Stimulated activated CD8-positive, alpha-beta memory T cell treated with anti-CD3 and anti-CD28 coated beads, Interleukin-12 subunit alpha, Interleukin-12 subunit beta, amount 100 ng/mL, for 4 hours (primary cell): Measurements from ENCODE around the gene FBXW8.

ENCODE experiments used
- DNase-seq: peaks from one replicate; pipeline ENCODE4 v3.0.0-alpha.2; 2020; ENCODE audit warnings: low read depth

The FBXW8 gene

DNA sequence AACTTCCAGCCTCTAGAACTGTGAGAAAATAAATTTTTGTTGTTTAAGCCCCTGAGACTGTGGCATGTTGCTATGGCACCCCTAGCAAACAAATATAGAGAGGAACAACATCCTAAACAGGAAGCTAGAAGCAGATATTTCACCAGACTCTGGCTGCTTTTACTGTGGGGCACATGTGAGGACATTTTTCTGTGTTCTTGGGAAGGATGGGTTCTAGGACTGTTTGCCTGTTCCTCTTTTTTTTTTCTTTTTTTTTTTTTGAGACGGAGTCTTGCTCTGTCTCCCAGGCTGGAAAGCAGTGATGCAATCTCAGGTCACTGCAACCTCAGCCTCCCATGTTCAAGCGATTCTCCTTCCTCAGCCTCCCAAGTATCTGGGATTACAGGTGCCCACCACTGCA lies 25.3 kb upstream of the FBXW8 start:
- no peak for DNase-seq

DNA sequence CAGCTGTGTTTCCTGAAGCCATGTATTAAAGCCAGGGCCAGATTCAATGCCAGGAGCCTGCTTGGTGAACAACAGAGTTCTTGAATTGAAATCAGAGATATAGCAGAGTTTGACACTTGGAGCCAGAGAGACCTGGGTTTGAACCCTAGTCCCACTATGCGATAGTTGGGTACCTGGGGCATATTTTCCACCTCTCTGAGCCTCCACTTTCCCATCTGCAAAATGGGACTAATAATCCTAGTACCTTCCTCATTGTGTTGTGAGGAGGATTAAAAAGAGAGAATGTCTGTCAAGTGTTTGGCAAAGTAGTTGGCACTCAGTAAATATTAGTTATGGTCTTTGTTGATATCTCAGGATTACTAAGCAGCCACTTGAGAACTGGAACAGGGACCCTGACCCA lies 23.5 kb upstream of the FBXW8 start:
- DNase-seq: no peak

DNA sequence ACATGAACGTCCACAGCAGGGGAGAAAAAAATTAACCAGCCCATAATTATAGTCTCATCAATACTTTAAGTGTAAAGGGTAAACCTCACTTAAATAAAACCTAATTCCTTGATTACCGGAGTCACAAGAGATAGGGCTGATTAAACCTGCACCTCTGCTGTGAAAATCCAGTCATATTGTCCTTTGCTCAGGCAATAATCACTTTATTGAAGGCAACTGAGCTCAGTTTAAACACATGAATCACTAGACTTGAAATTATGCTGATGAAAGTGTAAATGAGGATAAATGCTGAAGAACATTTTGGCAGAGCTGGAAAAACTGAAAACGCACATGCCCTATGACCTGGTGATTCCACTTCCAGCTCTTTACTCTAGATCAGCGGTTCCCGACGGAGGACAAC lies 22.9 kb upstream of the FBXW8 start:
- no peak for DNase-seq

DNA sequence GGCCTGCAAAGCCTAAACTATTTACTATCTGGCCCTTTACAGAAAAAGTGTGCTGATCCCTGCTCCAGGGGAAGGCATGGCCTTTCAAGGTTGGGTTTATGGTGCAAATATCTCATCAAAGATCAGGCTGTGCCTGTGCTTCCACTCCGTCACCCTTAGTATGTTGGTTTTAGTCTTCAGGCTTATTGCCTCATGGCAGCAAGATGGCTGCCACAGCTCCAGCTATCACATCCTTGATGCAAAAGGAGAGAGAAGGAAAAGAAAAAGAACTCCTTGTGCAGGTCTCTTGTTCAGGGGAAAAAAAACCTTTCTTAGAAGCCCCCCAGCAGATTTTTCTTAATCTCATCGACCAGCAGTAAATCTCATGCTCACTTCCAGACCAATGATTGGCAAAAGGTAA lies 20.4 kb upstream of the FBXW8 start:
- DNase-seq: no peak

DNA sequence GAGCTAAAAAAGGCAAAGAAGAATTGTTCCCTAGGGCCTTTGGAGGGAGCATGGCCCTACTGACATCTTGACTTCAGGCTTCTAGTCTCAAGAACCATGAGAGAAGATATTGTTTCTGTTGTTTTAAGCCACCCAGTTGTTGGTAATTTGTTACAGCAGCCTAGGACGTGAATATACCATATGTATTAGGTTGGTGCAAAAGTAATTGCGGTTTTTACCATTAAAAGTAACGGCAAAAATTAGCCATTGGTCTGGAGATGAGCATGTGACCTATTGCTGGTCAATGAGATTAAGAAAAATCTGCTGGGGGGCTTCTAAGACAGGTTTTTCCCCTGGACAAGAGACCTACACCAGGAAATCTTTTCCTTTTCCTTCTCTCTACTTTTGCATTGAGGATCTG lies 19.7 kb upstream of the FBXW8 start:
- DNase-seq: no peak

DNA sequence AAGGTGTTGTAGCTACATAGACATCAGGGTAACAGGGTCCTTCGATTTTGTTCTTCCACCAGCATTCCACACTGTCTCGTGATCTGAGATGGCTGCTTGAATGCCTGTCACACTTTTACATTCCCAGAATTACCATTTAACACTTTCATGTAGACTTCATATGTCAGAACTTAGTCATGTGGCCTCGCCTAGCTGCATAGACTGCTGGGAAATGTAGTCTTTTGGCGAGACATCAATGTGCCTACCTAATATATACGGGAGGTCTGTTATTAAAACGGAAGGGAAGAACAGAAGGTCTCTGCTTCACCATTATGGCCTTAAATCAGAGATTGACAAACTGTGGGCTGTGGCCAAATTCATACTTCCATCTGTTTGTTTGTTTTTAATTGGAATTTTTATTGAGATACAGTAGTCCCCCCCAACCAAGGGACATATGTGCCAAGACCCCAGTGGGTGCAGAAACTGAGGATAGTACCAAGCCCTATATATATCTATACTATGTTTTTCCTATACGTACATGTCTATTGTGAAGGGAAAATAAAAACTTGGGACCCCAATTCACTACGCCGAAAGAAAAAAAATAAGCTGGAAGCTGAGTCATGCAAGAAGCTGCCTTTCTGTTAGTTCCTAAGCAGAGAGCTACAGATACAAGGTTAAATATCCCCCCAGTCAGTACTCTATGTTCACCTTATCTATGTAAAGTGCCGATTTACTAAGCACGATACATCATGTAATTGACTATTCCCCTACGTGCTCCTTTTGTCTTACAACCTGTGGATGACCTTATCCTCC lies 18.2 kb upstream of the FBXW8 start:
- no peak for DNase-seq

DNA sequence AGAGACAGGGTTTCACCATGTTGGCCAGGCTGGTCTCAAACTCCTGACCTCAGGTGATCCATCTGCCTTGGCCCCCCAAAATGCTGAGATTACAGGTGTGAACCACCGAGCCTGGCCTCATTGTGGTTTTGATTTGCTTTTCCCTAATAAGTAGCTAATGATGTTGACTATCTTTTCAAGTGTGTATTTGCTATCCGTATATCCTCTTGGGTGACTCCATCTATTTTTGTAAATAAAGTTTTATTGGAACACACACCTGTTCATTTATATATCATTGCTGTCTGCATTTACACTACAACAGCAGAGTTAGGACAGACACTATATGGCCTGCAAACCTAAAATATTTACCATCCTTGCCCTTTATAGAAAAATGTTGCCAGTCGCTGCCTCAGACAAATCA lies 15.8 kb upstream of the FBXW8 start:
- DNase-seq: no peak

DNA sequence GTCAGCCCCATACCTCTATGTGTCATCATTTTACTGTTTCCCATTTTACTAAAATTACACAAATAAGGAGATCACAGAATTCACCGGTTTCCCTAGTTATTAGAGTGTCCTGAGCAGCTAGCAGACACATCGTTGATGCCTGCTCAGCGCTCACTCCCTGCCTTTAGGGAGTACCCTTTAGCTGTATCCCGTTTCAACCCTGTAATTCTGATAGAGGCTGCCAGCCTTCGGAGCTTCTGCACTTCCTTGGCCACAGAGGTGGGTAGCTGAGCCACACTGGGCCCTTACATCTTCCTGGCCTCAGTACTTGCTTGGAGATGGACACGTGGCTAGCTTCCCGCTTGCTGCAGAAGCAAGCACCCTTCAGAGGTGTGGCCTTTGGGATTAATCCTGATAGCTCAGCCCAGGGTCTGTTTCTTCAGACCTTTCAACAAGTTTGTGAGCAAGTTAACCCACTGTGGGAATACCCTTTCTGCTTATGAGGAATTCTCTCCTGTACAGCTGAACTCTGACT lies 14.3 kb upstream of the FBXW8 start:
- no peak for DNase-seq

DNA sequence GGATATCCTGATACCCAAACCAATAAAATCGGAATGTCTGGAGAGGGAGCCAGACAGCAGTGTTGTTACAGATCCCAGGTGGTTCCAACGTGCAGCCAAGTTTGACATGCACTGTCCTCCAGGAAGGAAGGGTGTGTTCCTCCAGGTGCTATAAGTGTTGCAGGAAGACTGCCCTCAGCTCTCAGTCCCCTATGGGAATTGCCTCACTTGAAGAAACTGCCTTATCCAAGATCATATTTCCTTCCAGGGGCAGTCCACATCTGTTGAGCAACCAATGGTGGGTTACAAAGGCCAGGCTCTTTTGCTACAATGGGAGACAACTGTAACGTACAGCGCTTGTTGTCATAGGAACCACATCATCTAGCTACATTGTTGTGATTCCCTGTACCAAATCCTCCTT lies 13.3 kb upstream of the FBXW8 start:
- DNase-seq: no peak

DNA sequence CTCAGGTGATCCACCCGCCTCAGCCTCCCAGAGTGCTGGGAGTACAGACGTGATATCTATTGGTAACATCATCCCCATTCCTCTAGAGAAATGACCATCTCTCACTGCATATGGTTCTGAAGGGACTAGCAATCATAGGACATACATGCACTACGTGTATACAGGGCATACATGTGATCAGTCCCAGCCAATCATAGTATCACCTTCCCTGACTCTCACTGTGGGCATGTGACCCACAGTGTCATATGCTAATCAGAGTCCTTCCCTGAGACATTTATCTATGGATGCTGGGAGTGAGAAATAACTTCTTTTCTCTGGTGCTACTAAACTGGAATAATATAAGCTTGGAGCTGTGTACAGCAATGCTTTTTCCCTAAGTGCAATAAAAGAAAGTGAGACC lies 12.1 kb upstream of the FBXW8 start:
- no peak for DNase-seq

DNA sequence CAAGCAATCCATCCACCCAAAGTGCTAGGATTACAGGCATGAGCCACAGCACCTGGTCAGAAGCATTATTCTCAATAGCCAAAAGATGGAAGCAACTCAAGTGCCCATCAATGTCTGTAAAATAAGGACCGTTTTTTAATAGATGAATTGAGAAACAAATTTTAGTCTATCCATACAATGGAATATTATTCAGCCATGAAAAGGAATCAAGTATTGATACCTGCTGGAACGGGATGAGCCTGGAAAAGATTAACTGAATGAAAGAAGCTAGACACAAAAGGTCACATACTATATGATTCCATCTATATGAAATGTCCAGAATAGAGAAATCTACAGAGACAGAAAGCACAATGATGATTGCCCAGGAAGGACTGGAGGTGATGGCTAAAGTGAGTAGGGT lies 9.1 kb upstream of the FBXW8 start:
- DNase-seq: no peak

DNA sequence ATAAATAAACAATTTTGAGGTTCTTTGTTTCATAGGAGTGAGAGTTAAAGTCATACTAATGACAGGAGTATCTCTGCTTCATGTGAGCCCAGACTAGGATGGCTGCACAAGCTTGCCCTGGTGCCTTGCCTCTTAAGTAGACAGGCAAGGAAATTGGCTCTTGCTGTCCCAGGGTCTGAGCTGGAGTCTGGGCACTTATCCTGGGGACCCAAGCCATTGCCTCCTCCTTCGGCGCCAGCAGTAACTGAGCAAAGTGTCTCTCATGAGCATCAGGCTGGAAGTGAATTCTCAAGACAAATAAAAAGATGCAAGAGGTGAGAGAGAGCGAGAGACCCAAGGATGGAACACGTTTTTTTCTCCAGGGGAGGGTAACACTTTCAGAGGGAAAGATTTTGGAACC lies 6.9 kb upstream of the FBXW8 start:
- no peak for DNase-seq

DNA sequence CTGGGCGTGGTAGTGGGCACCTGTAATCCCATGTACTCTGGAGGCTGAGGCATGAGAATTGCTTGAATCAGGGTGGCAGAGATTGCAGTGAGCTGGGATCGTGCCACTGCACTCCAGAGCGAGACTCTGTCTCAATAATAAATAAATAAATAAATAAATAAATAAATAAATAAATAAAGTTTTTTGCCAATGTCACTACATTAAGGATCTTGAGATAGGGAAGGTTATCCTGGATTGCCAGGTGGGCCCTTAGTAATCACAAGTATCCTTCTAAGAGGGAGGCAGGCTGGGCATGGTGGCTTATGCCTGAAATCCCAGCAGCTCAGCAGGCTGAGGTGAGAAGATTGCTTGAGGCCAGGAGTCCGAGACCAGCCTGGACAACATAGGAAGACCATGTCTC lies 4.5 kb upstream of the FBXW8 start:
- DNase-seq: no peak

DNA sequence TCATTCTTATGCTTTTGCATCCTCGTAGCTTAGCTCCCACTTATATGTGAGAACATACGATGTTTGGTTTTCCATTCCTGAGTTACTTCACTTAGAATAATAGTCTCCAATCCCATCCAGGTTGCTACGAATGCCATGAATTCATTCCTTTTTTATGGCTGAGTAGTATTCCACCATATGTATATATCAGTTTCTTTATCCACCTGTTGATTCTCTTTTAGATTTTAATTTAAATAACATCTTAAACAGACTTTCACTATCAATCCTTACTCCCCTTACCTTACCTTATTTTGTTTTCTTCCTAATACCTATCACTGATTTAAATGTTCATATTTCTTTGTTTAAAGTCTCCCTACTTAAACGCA lies 488 bp upstream of the FBXW8 start:
- DNase-seq: no peak

DNA sequence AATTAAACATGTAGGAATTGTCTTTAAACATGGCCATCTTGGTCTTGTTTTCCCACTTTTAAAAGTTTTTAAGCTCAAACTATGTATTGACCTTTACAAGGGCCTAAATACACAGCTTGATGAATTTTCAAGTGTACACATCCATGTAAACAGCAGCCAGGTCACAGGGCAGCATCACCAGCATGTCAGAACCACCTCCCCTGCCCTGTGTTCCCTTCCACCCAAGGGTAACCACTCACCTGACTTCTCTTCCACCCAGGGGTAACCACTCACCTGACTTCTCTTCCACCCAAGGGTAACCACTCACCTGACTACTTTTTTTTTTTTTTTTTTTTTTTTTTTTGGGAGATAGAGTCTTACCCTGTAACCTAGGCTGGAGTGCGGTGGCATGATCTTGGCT lies 4.6 kb downstream of the FBXW8 start:
- DNase-seq: no peak

DNA sequence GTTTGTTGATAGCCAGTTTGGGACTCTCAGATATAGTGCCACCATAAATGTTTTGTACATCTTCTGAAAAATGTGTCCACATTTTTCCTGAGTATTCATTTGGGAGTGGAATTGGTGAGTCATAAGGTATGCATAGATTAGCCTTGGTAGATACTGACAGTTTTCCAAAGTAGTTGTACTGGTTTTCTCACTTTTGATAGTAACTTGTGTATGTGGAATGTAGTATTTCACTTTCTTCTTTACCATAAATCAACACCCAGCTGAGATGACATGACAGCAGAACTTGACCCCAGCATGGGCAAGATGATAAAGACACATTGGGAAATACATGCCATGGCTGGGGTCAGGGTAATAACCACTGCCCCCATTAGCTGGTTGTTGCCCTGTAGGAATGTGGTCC lies 5.4 kb downstream of the FBXW8 start:
- no peak for DNase-seq

DNA sequence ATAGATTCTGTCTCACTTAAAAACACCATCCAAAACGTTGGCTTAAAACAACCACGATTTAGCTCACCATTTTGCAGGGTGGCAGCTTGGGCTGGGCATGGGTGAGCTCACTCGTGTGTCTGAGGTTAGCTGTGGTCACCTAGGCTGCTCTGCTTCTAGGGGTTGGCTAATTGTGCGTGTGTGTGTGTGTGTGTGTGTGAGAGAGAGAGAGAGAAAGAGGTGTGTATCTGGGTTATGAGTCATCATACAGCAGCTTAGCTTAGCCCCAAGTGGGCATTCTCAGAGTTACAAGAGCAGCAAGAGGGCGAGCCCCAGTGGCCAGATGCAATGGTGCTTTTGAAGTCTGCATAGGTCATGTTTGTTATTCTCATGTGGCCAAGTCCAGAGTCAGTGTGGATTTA lies 6.0 kb downstream of the FBXW8 start:
- DNase-seq: peak; percentile 37

DNA sequence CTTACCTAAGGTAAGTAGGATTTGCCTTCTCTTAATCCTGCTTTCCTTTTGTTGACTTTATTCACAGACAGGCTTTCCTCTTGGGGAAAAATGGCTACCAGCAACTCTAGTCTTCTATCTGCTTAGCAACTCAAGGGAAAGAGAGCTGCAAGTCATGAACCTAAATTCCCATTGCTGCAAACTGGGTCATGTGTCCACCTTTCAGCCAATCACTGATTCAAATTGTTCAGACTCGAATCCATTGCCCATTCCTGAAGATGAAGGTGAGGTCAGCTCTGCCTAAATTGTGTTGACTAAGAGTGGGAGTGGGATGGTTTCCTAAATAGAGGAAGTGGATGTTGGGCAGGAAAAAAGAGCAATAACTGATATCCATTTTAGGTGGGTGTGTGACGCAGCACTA lies 7.7 kb downstream of the FBXW8 start:
- no peak for DNase-seq

DNA sequence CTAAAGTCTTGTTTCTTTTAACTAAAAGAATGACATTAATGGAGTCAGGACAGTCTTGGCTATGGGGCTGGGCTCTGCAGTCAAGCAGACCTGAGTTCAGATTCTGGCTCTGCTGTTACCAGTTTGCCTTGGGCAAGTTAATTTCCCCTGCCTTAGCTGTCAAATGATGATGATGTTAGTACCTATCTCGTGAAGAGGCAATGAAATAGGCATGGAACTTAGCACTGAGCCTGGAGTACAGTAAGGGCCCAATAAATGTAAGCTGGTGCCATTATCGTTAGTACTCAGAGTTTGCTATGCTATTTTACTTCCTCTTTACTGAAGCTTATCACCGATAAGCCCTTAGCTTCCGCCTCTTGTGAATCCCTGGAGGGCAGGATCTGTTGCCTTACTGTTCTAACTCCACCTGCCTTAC lies 8.5 kb downstream of the FBXW8 start:
- no peak for DNase-seq

DNA sequence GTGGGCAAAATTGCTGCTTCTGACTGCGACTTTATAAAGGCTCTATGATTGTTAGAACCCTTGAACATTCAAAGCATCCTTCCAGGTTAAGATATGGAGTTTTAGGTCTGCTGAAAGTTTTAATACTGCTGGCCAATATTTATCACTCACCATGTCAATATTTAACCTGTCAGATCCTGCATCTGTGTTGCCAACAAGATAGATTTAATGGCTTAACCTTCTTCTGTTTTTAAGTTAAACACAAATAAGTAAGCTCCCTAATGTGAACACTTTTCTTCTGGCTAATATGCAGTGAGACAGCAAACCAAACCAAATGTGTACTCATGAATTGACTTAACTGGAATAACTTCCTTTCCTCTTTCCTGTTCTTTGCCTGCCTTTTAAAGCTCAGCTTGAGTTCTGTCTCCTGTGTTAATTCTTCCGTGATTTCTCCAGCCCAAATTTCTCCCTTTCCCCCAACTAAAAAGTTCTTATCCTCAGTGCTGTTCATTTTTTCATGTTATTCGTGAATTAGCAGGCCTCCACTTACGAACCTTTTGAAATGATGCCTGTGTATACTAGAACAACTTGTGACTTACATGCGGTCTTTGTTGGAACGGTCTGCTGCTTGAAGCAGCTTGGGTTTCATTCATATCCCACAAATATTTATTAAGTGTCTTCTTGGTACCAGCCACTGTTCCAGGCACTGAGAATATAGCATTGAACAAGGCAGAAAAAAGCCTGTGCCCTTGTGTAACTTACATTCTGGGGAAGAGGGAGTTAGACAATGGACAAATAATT lies 9.1 kb downstream of the FBXW8 start:
- no peak for DNase-seq

DNA sequence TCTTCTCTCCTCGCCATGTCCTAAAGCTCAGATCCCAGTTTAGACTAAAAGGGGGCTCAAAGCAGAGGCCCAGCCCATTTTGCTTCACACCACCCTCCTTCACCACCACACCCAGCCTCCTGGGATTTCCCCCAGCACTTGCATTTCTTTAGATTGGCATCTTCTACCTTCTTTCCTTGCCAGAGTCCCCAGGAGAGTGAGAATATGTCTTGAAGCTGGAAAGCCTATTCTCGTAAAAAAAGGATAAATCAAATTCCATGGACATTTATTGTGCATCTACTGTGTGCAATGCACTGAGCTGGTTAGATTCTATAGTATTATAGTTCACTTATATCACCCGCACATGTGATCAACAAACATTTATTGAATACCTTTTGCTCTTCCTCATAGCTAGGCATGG lies 10.2 kb downstream of the FBXW8 start:
- no peak for DNase-seq

DNA sequence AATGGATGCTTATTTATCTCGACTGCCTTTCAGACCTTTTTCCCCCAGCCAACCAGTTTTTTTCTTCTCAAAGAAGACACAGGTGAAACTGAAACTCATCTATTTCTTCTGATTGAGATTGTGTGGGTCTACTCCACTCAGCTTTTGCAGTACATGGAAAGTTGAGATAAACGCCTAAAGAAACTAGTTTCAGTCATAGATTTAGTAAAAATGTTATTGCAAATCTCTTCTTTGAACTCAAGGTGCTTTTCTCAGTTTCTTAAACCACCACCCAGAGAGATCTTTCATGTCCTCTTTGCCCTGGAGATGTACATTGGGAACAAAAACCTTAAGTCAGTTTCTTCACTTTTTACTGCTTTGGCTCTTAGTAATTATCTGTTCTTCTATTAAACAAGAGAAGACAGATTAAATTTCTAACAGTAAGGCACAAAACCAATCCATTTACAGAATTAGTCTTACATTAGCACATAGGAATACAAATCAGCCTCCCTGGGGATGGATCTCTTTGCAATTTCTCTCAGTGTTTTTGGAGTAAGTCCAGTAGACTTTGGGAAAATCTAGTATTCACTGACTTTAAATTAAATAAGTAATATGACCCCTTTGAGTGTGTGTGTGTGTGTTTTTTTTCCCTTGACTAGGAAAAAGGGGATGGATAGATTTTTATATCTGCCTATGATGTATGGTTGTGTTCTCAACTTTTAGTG lies 11.6 kb downstream of the FBXW8 start:
- no peak for DNase-seq
